ENCODE results near the gene VEZT. TPM values are rescaled to one million over a fixed set of nuclear protein-coding genes. Genes with fewer than 3 reads are reported as not detected.

The VEZT gene
- total and polyA plus RNA-seq, 10 of the 15 experiments (the other 5 are each of a cell fraction or from before 2014, with no cell fraction given), result 32.8 to 134 (median 66.2) TPM

GRCh38 chr12:95220190-95220589 is 2.6 kb downstream of the VEZT start:
- SMC1A ChIA-PET (ENCODE audit: uncharacterized antibody, unreplicated experiment), result interaction anchor here (0.9 to 2.0 kb wide), 6 partner anchors 9 to 345 kb away, joined by 3 to 5 read pairs (median 4); no protein-coding TSS in a partner anchor
- Histone ChIP-seq H3K4me1 (ENCODE audit: control insufficient read depth, insufficient read depth, low read length) (no peaks in the 10 kb centered on the region), H3K9ac (ENCODE audit: control insufficient read depth, insufficient read depth, low read length) (no peak overlapping the region), H3K27ac (ENCODE audit: control insufficient read depth, insufficient read depth) (no peak overlapping the region), H4K20me1 (ENCODE audit: control insufficient read depth, insufficient read depth) (no peaks in the 10 kb centered on the region), H3K36me3 (ENCODE audit: control insufficient read depth in 2 of 2, insufficient read depth in 2 of 2, low read length in 1 of 2) (peaks cover 3 to 9% of the 10 kb centered on the region in 2 experiments), H3K9me3 (replicated peaks; ENCODE audit: control insufficient read depth, insufficient read depth, low read length) (no peaks in the 10 kb centered on the region), H3K4me2 (ENCODE audit: control insufficient read depth, insufficient read depth) (peak overlapping the region; percentile 83; the same call in 1 of the 2 replicates), H3K4me3 (peak overlapping the region; percentile 98; the same call in 1 of the 2 replicates), H2AFZ (ENCODE audit: control insufficient read depth, low read depth, low read length) (no peak overlapping the region), H3K27me3 (replicated peaks in 1 of 2; ENCODE audit: control insufficient read depth in 2 of 2, insufficient read depth in 2 of 2, low read length in 1 of 2) (no peaks in the 10 kb centered on the region), H3K79me2 (ENCODE audit: control insufficient read depth, insufficient read depth, low read length) (peaks cover 87% of the 10 kb centered on the region)
- intact Hi-C loops (cut with micrococcal nuclease; ENCODE audit: unreplicated experiment), result no loop called here
- DNase-seq (ENCODE audit: low read depth, low spot score) (no peak), ATAC-seq (no peak), FAIRE-seq (no peak)
- BruUV-seq (replicated peaks), result no TSS peak
- 96% methylated on average over 4 of the region's 4 CpGs for WGBS (ENCODE audit: insufficient coverage, insufficient replicate concordance, low lambda C conversion rate, missing lambda C conversion rate)
- CTCF ChIA-PET, result interaction anchor here (1.1 to 3.2 kb wide), 2 partner anchors 103 to 314 kb away, joined by 3 to 10 read pairs; no protein-coding TSS in a partner anchor
- TF ChIP-seq ZNF592 (IDR thresholded peaks at IDR 0.05) (no peak), ZBTB40 (IDR thresholded peaks at IDR 0.05; ENCODE audit: borderline replicate concordance) (no peak), TARDBP (IDR thresholded peaks at IDR 0.05; ENCODE audit: borderline replicate concordance) (no peak)
- RAD21 ChIA-PET (ENCODE audit: unreplicated experiment), result interaction anchor here (0.8 kb wide), 1 partner anchor 314 kb away, joined by 3 read pairs; no protein-coding TSS in a partner anchor
- POLR2A ChIA-PET, result interaction anchor here (0.9 kb wide), 1 partner anchor 38 kb away, joined by 3 read pairs; no protein-coding TSS in a partner anchor
- in situ Hi-C loops (cut with MboI), result no loop called here
